ENCODE data around the gene SCTR. TPM values are rescaled to one million over a fixed set of nuclear protein-coding genes. Genes with fewer than 3 reads are reported as not detected.

Gene SCTR
- total RNA-seq (2016; rRNA removed; fragmentation: Illumina TruSeq; extraction: Trizol) = not detected in 2 replicates
- not detected in 2 replicates for total RNA-seq (2016; cell fraction: cytosol; rRNA removed; fragmentation: Illumina TruSeq; extraction: Trizol; ENCODE audit: low read depth)
- not detected in 2 replicates for total RNA-seq (2016; cell fraction: insoluble cytoplasmic fraction; rRNA removed; fragmentation: Illumina TruSeq; extraction: Trizol)
- not detected in 2 replicates for total RNA-seq (2016; cell fraction: membrane; rRNA removed; fragmentation: Illumina TruSeq; extraction: Trizol)
- total RNA-seq (2016; cell fraction: nucleus; rRNA removed; fragmentation: Illumina TruSeq; extraction: Trizol) = not detected in 2 replicates
- polyA plus RNA-seq (2011; rRNA removed) = not detected in 2 replicates
- polyA plus RNA-seq (2011; cell fraction: cytosol; rRNA removed) = not detected in 2 replicates
- polyA plus RNA-seq (2011; cell fraction: nucleus; rRNA removed) = not detected in 2 replicates
- polyA plus RNA-seq (2012) = 2.8 and 3.7 TPM in 2 replicates
- polyA plus RNA-seq (2016; cell fraction: cytosol; fragmentation: Illumina TruSeq; extraction: Trizol; ENCODE audit: low read depth) = not detected in 2 replicates
- polyA plus RNA-seq (2016; cell fraction: insoluble cytoplasmic fraction; fragmentation: Illumina TruSeq; extraction: Trizol; ENCODE audit: low read depth) = not detected in 2 replicates
- polyA plus RNA-seq (2016; cell fraction: membrane; fragmentation: Illumina TruSeq; extraction: Trizol; ENCODE audit: low read depth) = not detected in 2 replicates
- polyA plus RNA-seq (2016; cell fraction: nucleus; fragmentation: Illumina TruSeq; extraction: Trizol; ENCODE audit: insufficient read depth, low read depth) = not detected in 2 replicates
- not detected in 2 replicates for polyA minus RNA-seq (2011; rRNA and poly(A)+ RNA removed; ENCODE audit: low replicate concordance)
- not detected in 2 replicates for polyA minus RNA-seq (2011; cell fraction: cytosol; rRNA and poly(A)+ RNA removed)
- polyA minus RNA-seq (2011; cell fraction: nucleus; rRNA and poly(A)+ RNA removed) = not detected in 2 replicates
- Bru-seq, nascent RNA = percentile 1 among the genes with signal in this experiment
- percentile 2 among the genes with signal in this experiment for BruChase-seq, experiment 1, labeled RNA remaining after a 6-hour chase
- percentile 1 among the genes with signal in this experiment for BruChase-seq, experiment 2, labeled RNA remaining after a 2-hour chase
- long read RNA-seq, experiment 1 = 0 reads
- long read RNA-seq, experiment 2 = 0 reads

GRCh38 chr2:119523952-119524694, at the start of gene SCTR:
SCTR (minus strand) TSS chr2:119524483; CDS start chr2:119524226, 257 bp downstream.
- POLR2A ChIA-PET = no interaction called here
- Histone ChIP-seq H3K9me3 (ENCODE audit: low read length) (no peaks in the 10 kb centered on the region), H3K4me2 (ENCODE audit: low read depth, low read length) (no peak within 1 kb of the TSS), H4K20me1 (ENCODE audit: insufficient read depth, low read length) (no peaks in the 10 kb centered on the region), H2AFZ (ENCODE audit: low read length) (no peak within 1 kb of the TSS), H3K27me3 (ENCODE audit: control insufficient read depth in 1 of 2, insufficient read depth in 2 of 2, low read length in 2 of 2) (peaks cover 6 to 66% of the 10 kb centered on the region in 2 experiments; a peak in 4 of 5 replicates), H3K79me2 (ENCODE audit: insufficient read depth, low read length) (no peaks in the 10 kb centered on the region), H3K4me3 (replicated peaks in 1 of 3; ENCODE audit: insufficient read depth in 1 of 3, low read depth in 2 of 3, low read length in 3 of 3) (no peak within 1 kb of the TSS; a peak in 1 of 6 replicates), H3K36me3 (replicated peaks in 1 of 2; ENCODE audit: control insufficient read depth in 1 of 2, insufficient read depth in 2 of 2, low read length in 2 of 2) (no peaks in the 10 kb centered on the region), H3K4me1 (ENCODE audit: insufficient read depth, low read length) (0 out of 2 replicates have a peak, but pooled peaks cover under 1% of the 10 kb centered on the region), H3K9ac (ENCODE audit: insufficient read depth, low read depth, low read length) (no peak within 1 kb of the TSS), H3K27ac (ENCODE audit: extremely low read length, insufficient read depth, low read length) (no peak within 1 kb of the TSS)
- DNase-seq (ENCODE audit: low spot score) (no peak), ATAC-seq (peak; percentile 66), FAIRE-seq (no peak)
- CTCF ChIA-PET (ENCODE audit: low intra/inter-chr PET ratio, low total read pairs) = no interaction called here
- no TSS peak for BruUV-seq (replicated peaks)
- WGBS (ENCODE audit: low lambda C conversion rate) = 19% methylated on average over 37 of the region's 74 CpGs
- TF ChIP-seq NRL (CRISPR knock-in tag; IDR thresholded peaks at IDR 0.05; ENCODE audit: borderline replicate concordance) (no peak), ZNF691 (CRISPR knock-in tag; IDR thresholded peaks at IDR 0.05; ENCODE audit: borderline replicate concordance, low read depth) (peak; percentile 64; the same call in 1 of the 2 replicates), ZNF777 (CRISPR knock-in tag; IDR thresholded peaks at IDR 0.05) (peak; percentile 35; the same call in 1 of the 2 replicates)
- TF ChIP-seq, protein P1, sequence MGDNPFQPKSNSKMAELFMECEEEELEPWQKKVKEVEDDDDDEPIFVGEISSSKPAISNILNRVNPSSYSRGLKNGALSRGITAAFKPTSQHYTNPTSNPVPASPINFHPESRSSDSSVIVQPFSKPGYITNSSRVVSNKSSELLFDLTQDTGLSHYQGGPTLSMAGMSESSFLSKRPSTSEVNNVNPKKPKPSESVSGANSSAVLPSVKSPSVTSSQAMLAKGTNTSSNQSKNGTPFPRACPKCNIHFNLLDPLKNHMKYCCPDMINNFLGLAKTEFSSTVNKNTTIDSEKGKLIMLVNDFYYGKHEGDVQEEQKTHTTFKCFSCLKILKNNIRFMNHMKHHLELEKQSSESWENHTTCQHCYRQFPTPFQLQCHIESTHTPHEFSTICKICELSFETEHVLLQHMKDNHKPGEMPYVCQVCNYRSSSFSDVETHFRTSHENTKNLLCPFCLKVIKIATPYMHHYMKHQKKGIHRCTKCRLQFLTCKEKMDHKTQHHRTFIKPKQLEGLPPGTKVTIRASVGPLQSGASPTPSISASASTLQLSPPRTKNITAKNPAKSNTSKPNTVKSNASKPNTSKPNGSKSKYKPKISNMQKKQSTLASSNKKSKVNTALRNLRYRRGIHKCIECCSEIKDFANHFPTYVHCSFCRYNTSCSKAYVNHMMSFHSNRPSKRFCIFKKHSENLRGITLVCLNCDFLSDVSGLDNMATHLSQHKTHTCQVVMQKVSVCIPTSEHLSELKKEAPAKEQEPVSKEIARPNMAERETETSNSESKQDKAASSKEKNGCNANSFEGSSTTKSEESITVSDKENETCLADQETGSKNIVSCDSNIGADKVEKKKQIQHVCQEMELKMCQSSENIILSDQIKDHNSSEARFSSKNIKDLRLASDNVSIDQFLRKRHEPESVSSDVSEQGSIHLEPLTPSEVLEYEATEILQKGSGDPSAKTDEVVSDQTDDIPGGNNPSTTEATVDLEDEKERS (CRISPR knock-in tag; IDR thresholded peaks at IDR 0.05) = no peak
- in situ Hi-C loops (cut with HindIII; ENCODE audit: extremely low pct_ligation_motif_present, low pct_unique_long_range_greater_than_20kb) = no loop called here
- intact Hi-C loops (cut with micrococcal nuclease; ENCODE audit: unreplicated experiment) = no loop called here
